HepG2 (cell line): ENCODE data around the gene CHMP6. TPM values are rescaled to one million over a fixed set of nuclear protein-coding genes. Genes with fewer than 3 reads are reported as not detected.

ENCODE experiments used
- ADNP ChIP-seq: sonication (generic); formaldehyde crosslinking; IDR thresholded peaks from 2 replicates; pipeline ENCODE4 v1.4.0; 2020; ENCODE audit warnings: missing genetic modification reagents
- E2F1 ChIP-seq: sonication (generic); formaldehyde crosslinking; IDR thresholded peaks from 2 replicates; pipeline ENCODE4 v1.5.0; 2020; ENCODE audit warnings: missing genetic modification reagents
- ETV5 ChIP-seq: IDR thresholded peaks from 2 replicates; pipeline ENCODE4 v1.6.1; 2018; ENCODE audit warnings: missing biosample characterization, missing genetic modification reagents, inconsistent platforms, borderline replicate concordance
- EZH2 ChIP-seq: conservative IDR thresholded peaks from 2 replicates; pipeline ENCODE4 v1.6.1; 2012; ENCODE audit warnings: mild to moderate bottlenecking, low read depth, low read length, moderate library complexity
- GATAD2A ChIP-seq: IDR thresholded peaks from 2 replicates; pipeline ENCODE4 v1.6.1; 2016
- HMG20B ChIP-seq: conservative IDR thresholded peaks from 2 replicates; pipeline ENCODE4 v1.6.1; 2016; ENCODE audit warnings: missing genetic modification reagents, missing compliant biosample characterization
- HMGA1 ChIP-seq: sonication (generic); formaldehyde crosslinking; conservative IDR thresholded peaks from 2 replicates; pipeline ENCODE4 v1.4.0; 2020; ENCODE audit warnings: missing genetic modification reagents
- ISX ChIP-seq: sonication (generic); formaldehyde crosslinking; conservative IDR thresholded peaks from 2 replicates; pipeline ENCODE4 v1.5.0; 2020; ENCODE audit warnings: missing genetic modification reagents
- MYC ChIP-seq: sonication (generic); formaldehyde crosslinking; IDR thresholded peaks from 2 replicates; pipeline ENCODE4 v1.9.0; 2021; ENCODE audit warnings: missing genetic modification reagents, borderline replicate concordance
- PAXIP1 ChIP-seq: sonication (generic); formaldehyde crosslinking; conservative IDR thresholded peaks from 2 replicates; pipeline ENCODE4 v1.4.0; 2020; ENCODE audit warnings: mild to moderate bottlenecking, missing genetic modification reagents, moderate library complexity
- RARG ChIP-seq: sonication (generic); formaldehyde crosslinking; IDR thresholded peaks from 2 replicates; pipeline ENCODE4 v1.4.0; 2020; ENCODE audit warnings: low read depth, mild to moderate bottlenecking, missing genetic modification reagents
- RNF219 ChIP-seq: sonication (generic); formaldehyde crosslinking; IDR thresholded peaks from 2 replicates; pipeline ENCODE4 v1.5.0; 2020; ENCODE audit warnings: mild to moderate bottlenecking, missing genetic modification reagents
- SIN3A ChIP-seq: IDR thresholded peaks from 2 replicates; pipeline ENCODE4 v1.6.1; 2011; ENCODE audit warnings: low read depth, mild to moderate bottlenecking, control low read depth, low read length, borderline replicate concordance
- TFAP4 ChIP-seq: sonication (generic); IDR thresholded peaks from 2 replicates; pipeline ENCODE4 v1.6.1; 2016; ENCODE audit warnings: low read depth, borderline replicate concordance
- THRA ChIP-seq: sonication (generic); formaldehyde crosslinking; IDR thresholded peaks from 2 replicates; pipeline ENCODE4 v1.4.0; 2020; ENCODE audit warnings: missing genetic modification reagents, borderline replicate concordance
- ZMAT3 ChIP-seq: sonication (generic); formaldehyde crosslinking; conservative IDR thresholded peaks from 2 replicates; pipeline ENCODE4 v1.7.0; 2021; ENCODE audit warnings: missing genetic modification reagents
- ZNF292 ChIP-seq: sonication (generic); formaldehyde crosslinking; IDR thresholded peaks from 2 replicates; pipeline ENCODE4 v1.8.1; 2022; ENCODE audit warnings: mild to moderate bottlenecking, low read depth, missing genetic modification reagents, borderline replicate concordance
- ZNF431 ChIP-seq: sonication (generic); formaldehyde crosslinking; IDR thresholded peaks from 2 replicates; pipeline ENCODE4 v1.9.0; 2022; ENCODE audit warnings: missing genetic modification reagents, low read depth, mild to moderate bottlenecking, borderline replicate concordance
- ZNF543 ChIP-seq: sonication (generic); formaldehyde crosslinking; IDR thresholded peaks from 2 replicates; pipeline ENCODE4 v1.4.0; 2020; ENCODE audit warnings: mild to moderate bottlenecking, missing genetic modification reagents
- ZNF747 ChIP-seq: sonication (generic); formaldehyde crosslinking; IDR thresholded peaks from 2 replicates; pipeline ENCODE4 v1.8.1; 2023; ENCODE audit warnings: missing genetic modification reagents, mild to moderate bottlenecking, borderline replicate concordance
- polyA plus RNA-seq, 8 experiments: library from polyadenylated mRNA; depleted of rRNA in 3 of 8; stranded (reverse) in 7 of 8; unstranded in 1 of 8; fragments of >200 nt; fragmentation: Illumina TruSeq in 4 of 8; extraction: Trizol in 4 of 8; gene quantifications; 2 replicates each; pipeline versions ENCODE4 v1.2.1 to v1.2.3, GENCODE V29; 2011 to 2016; ENCODE audit warnings: low read depth in 4 of 8, missing spikeins in 1 of 8, mixed read lengths in 1 of 8; ENCODE audit not compliant: insufficient read depth in 1 of 8
- total RNA-seq, 5 experiments: library from RNA; depleted of rRNA; stranded (reverse); fragments of >200 nt; fragmentation: Illumina TruSeq; extraction: Trizol; gene quantifications; 2 replicates each; pipeline ENCODE4 v1.2.3, GENCODE V29; 2016; ENCODE audit warnings: low read depth in 1 of 5

The CHMP6 gene
- total and polyA plus RNA-seq, 2 of the 13 experiments (the other 11 are each of a cell fraction or from before 2014, with no cell fraction given) = 11.1 to 24.2 TPM

- TF ChIP-seq PAXIP1 (CRISPR knock-in tag) = no peak
- no peak for TF ChIP-seq THRA (CRISPR knock-in tag)
- TF ChIP-seq ZNF292 (CRISPR knock-in tag) = no peak
- no peak for TF ChIP-seq HMG20B (CRISPR knock-in tag)
- 0 out of 2 replicates have a peak, but pooled peaks have one; percentile 26 for TF ChIP-seq ETV5
- TF ChIP-seq ZNF543 (CRISPR knock-in tag) = no peak
- TF ChIP-seq ISX = no peak
- TF ChIP-seq RARG (CRISPR knock-in tag) = no peak
- TF ChIP-seq E2F1 (CRISPR knock-in tag) = no peak
- TF ChIP-seq RNF219 (CRISPR knock-in tag) = no peak
- TF ChIP-seq GATAD2A (CRISPR knock-in tag) = no peak
- TF ChIP-seq TFAP4 = no peak
- TF ChIP-seq ZNF747 (CRISPR knock-in tag) = no peak
- no peak for TF ChIP-seq ADNP (CRISPR knock-in tag)
- no peak for TF ChIP-seq EZH2
- TF ChIP-seq HMGA1 (CRISPR knock-in tag) = no peak
- 0 out of 2 replicates have a peak, but pooled peaks have one; percentile 20 for TF ChIP-seq SIN3A
- peak; percentile 54; the same call in 1 of the 2 replicates for TF ChIP-seq ZMAT3 (CRISPR knock-in tag)
- no peak for TF ChIP-seq ZNF431 (CRISPR knock-in tag)
- no peak for TF ChIP-seq MYC
These were observed 44.7 kb downstream of the CHMP6 start (continued) for GRCh38 chr17:81036197-81036941.
